Spleen (tissue), 7 donors: ENCODE results near the gene KLK7.

Source experiments
- POLR2AphosphoS5 ChIP-seq, 3 donors: sonication (generic); formaldehyde crosslinking; IDR thresholded peaks; one replicate each; pipeline ENCODE4 v1.5.1; 2017; ENCODE audit warnings: antibody characterized with exemption in 3 of 3
- TF ChIP-seq, protein P1 (sequence below), 11 experiments: fragments of 200-600 bp in 7 of 11; fragments of 450-650 bp in 4 of 11; sonication (generic) in 4 of 11; IDR thresholded peaks in 8 of 11; conservative IDR thresholded peaks in 3 of 11; 1 replicate in 7 of 11; 2 replicates in 4 of 11; pipeline versions ENCODE4 v1.4.0 to v1.8.0; 2016 to 2021; ENCODE audit warnings: antibody characterized with exemption in 11 of 11, inconsistent platforms in 4 of 11, mild to moderate bottlenecking in 1 of 11
- donor health status: DM: no; HTN: no; CAD: no; lungs with moderate emphysema.
- donor health status: DM: no; HTN: no; CAD: no.
- donor health status: DM: no; HTN: no; CAD: no.

DNA sequence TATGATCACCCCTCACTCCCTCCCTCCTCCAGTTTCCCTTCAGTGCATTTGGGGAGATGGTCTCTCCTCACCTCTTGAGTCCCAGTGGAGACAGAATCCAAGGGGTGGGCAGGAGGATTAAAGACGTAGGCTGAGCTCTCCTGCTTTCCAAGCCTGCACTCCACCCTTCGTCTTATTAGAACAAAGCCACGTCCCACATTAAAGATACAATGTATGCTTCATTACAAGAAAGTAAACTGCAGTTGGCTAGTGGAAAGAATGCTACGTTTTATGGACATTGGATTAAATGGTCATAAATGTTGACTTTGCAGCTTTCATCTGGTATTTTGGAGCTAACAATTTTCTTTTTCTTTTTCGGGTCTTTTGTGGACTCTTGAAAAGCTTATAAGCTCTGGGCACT is 44.2 kb upstream of the KLK7 start:
- no peak for TF ChIP-seq POLR2AphosphoS5 (IDR thresholded peaks at IDR 0.05)
- TF ChIP-seq, protein P1, sequence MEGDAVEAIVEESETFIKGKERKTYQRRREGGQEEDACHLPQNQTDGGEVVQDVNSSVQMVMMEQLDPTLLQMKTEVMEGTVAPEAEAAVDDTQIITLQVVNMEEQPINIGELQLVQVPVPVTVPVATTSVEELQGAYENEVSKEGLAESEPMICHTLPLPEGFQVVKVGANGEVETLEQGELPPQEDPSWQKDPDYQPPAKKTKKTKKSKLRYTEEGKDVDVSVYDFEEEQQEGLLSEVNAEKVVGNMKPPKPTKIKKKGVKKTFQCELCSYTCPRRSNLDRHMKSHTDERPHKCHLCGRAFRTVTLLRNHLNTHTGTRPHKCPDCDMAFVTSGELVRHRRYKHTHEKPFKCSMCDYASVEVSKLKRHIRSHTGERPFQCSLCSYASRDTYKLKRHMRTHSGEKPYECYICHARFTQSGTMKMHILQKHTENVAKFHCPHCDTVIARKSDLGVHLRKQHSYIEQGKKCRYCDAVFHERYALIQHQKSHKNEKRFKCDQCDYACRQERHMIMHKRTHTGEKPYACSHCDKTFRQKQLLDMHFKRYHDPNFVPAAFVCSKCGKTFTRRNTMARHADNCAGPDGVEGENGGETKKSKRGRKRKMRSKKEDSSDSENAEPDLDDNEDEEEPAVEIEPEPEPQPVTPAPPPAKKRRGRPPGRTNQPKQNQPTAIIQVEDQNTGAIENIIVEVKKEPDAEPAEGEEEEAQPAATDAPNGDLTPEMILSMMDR (IDR thresholded peaks at IDR 0.05 in 8 of 11, conservative IDR thresholded peaks at IDR 0.05 in 3 of 11): no peak
